AML-193 (cell line): ENCODE data around the gene LMCD1.

ENCODE experiments used
- DNase-seq, 2 experiments: peaks; one replicate each; lab custom pipeline; 2025; lab: John Stamatoyannopoulos, UW

LMCD1 gene

DNA sequence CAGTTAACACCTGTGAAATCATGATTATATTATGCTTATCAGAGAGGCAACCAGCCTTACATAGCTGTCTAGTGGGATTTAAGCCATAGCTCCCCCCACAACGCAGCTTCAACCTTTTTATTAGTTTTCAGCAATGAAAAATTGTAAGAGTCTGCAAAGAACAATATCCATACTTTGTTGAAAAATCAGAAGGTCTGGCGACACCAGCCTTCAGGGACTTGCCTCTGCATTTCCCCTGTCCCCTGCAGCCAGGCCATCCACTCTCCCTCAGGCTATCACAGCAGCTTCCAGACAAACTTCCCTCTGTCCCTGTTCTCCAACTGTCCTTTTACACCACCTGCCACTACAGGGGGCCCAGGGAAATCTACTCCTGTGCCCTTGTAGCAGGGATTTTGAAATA is 83.0 kb downstream of the LMCD1 start:
- no peak for DNase-seq

DNA sequence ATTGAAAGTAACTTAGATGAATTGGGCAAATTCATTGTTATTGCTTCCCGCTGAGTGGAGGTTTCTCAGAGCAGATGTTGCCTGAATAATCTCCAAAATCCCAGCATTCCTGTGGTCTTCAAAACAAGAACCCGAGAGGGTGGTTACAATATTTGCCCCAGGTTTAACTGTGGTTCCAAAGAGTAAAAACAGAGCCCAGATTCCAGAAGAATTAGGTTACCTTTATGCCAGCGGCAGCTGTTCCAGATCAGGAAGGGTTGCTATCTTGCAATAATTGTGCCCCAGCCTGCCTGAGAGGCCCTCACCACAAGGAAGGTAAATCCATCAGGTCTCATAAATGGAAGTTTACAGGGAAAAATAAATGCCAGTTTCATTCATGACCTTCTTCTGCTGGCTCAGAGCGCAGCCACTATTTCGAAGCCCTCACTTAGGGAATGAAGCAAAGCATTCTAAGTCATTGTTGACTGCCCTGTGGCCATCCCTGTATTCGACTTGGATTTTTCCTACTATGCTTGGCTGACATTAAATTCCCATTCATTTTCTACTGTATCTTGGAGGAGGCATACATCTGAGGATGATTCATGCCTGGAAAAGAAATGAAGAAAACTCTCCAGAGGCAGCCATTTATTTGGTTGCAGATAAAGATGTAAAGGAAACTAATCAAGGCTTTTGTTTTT is 88.4 kb downstream of the LMCD1 start:
- no peak for DNase-seq

DNA sequence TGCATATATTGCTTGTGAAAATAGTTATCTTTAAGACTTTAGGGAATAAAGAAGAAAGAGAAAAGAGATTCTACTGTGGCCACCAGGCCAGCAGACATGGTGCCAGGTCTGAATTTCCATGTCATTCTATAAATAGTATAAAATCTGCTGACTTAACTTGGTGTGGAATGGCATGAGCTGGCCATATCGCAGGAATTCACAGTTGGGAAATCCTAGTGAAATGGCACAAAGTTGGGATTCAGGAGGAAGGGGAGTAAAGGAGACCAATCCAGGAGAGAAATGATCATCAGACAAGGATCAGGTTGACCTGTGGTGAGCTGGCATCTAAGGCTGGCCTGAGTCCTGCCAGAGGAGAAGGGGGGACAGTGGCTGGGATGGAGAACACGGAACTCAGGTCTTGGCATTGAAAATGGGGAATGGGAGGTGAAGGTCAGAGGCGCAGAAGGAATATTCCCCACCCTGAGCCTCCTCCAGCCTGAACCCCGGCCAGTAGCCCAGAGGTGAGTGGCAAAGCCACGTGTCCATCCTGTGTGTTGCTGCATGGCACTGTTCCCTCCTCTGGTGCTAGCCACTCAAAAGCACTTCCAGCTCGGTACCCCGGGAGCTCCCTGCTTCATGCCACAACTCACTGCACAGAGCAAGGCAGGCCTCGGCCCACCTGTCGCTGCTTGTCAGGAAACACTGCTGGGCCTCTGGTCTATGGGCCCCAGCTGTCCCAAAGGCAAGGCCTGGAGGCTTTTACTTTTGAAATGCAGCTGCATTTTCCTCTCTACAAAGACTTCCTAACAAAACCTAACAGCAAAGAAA is 91.6 kb downstream of the LMCD1 start:
- DNase-seq, result no peak

DNA sequence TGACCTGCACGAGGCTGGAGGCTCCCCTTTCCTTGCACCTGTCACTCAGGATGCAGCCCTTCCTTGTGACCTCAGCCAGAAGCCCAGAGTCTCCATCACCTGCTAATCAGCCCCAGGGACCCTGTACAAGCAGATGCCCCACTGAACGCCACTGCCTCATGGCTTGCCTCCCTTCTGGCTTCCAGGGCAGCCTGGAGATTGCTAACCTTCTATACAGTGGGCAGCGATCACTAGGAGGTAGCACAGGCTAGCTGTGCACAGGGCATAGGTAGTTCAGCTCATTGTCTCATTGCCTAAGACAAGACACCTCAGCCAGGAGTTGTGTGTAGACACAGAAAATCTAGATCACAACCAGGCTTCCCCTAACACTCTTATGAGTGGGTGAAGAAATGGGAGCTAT is 93.6 kb downstream of the LMCD1 start:
- no peak for DNase-seq

DNA sequence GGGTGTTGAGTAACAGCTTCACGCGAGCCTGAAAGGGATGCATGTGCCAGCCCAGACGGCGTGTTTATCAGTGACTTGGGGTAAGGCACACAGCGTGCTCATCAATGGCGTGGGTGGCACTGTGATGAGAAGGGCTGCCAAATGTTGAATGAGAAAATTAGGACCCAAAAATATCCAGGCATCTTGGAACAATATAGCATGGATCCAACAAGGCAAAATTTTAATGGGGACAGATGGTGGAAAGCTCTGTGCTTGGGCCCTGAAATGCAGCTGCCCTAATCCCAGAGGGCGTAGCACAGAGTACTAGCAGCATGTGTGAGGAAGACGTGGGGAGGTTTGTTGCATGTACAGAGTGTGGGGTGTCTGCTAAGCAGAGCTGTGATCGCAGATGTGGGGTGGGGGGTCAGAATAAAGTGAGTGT is 94.1 kb downstream of the LMCD1 start:
- DNase-seq, result no peak

DNA sequence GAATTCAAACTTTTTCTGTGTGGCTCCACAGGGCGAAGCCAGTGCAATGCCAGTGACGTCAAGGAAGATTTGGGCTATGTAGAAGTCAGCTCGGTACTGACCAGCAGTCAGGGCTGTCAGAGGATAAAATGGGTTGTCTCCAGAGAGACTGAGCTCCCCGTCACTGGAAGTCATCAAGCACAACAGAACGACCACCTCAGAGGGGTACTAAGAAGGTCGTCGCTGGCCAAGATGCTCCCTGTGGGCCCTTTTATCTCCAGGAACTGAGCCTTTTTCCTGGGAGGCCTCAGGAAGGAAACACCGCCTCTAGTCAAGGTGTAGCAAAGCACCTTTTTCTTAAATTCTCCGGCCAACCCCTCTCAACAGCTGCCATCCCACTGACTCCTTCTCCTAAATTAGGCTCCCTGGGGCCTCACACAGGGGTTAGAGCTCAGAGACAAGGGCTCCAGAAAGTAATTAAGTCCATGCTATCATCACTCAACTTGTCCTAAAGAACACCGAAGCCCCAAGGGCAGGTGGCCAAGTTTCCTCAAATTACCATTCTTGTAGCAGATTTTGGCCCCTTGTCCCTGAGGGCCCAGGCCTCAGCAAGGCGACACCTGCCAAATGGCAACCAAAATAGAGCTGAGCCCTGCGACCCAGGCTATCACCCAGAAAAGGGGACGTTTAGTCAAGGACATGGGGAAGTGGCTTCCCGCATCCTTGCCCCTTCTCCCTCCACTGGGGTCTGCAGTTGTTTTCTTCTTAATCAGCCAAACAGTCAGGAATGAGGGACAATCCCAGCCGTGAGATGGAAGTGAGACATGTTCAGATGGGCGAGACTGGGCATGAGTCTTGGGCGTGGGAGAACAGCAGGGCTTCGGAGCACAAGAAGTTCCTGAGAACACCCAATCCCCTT is 94.9 kb downstream of the LMCD1 start:
- no peak for DNase-seq

DNA sequence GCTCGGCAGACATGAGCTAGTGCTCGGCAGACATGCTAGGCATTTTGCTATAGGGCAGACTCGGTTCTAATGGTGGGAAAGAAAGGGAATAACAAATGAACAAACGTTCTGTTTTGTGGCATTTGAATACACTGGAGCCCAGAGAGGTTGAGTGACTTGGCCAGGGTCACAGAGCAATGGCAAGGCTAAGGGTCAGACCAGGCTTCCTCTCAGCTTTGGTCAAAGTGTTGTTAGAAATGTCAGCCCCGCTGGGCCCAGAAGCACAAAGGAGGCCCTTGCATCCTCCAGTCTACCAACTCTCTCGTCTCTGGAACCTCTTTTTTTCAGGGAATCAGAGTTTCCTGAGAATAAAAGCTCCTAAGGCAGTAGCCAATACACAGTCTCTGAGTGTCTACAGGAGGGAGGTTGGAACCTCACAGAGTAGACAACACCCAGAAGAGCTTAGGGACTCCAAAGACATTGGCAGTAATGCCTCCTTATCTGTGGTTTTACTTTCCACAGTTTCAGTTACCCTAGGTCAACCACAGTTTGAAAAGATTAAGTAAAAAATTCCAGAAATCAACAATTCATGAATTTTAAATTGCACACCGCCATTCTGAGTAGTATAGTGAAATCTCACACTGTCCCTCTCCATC is 95.7 kb downstream of the LMCD1 start:
- DNase-seq, result no peak

DNA sequence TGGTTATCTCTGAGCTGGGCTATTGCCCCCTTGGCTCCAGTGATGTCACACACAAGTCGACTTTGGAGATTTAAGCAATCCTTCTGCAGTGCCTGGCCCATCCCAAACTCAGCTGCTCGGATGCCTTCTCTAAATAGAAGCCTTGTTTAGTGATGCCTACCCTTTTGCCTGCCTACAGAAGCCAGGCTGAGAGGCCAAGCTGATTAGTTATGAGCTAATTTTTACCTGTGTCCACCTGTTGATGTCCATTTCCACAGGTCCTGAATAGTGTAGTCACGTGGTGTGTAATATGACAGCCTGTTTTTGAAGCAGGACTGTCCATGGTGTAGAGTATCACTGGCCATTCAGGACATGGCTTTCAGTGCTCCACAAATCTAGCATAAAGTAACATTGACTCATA is 97.5 kb downstream of the LMCD1 start:
- no peak for DNase-seq

DNA sequence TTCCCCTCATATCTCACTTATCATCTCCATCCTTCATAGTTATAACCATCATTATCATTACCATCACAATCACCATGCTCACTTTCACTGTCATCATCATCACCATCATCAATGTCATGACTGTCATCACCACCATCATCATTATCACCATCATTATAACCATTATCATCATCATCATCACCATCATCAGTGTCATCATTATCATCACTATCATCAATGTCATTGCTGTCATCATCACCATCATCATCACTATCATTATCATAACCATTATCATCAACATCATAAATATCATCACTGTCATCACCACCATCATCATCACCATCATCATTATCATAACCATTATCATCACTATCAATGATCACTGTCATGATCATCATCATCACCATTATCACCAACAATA is 98.8 kb downstream of the LMCD1 start:
- DNase-seq, result no peak

DNA sequence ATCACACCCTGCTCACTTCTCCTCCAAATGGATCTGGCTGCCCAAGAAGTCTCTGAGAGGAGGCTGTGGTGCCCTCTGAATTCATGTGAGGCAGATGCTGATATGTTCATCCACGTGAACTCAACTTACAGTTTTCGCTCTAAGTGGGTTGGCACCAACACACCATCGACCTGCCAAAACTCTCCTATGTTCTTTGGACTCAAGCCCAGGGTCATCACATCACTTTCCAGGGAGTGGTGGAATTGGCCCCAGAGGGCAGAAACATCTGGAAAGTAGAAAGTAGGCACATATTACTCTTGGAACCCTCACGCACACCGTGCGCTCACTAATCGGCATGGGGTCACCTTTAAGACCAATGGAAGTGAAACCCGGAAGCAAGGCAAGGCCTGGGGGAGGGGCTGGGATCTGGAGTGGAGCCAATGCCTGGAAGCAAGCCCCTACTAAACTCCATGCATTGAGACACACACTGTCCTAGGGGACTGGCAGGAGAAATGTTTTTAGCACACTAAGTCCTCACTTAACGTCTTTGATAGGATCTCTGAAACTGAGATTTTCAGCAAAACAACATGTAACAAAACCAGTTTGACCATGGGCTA is 101.6 kb downstream of the LMCD1 start:
- no peak for DNase-seq

DNA sequence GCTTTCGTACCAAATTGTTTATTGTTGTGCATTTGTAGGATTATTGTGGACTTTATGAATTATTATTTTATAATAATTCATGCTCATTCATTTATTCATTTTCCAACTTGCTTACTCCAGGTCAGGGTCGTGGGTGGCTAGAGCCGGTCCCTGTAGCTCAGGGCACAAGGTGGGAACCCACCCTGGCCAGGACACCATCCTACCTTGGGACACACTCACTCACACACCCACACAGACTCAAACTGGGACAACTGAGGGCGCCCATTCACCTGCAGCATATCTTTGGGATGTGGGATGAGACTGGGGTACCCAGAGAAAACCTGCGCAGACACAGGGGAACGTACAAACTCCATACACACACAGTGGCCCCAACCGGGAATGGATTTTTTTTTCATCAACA is 102.4 kb downstream of the LMCD1 start:
- DNase-seq, result no peak

DNA sequence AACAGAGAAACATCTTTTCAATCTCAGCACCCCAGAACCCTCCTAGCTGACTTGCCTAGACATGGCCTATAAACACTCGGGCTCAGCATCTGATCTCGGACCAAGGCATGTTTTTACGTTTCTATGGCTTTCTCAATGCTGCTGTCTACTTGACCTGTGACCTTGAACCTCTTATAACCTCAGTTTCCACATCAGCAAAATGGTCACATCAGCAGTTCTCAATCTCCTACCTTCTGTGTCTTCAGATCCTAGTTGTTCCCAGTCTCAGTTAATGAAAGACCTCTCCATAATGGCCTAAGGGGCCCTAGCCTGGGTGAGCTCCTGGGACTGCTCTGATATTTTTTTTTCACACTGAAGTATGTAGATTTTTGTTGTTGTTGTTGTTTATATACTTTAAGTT is 103.4 kb downstream of the LMCD1 start:
- no peak for DNase-seq

DNA sequence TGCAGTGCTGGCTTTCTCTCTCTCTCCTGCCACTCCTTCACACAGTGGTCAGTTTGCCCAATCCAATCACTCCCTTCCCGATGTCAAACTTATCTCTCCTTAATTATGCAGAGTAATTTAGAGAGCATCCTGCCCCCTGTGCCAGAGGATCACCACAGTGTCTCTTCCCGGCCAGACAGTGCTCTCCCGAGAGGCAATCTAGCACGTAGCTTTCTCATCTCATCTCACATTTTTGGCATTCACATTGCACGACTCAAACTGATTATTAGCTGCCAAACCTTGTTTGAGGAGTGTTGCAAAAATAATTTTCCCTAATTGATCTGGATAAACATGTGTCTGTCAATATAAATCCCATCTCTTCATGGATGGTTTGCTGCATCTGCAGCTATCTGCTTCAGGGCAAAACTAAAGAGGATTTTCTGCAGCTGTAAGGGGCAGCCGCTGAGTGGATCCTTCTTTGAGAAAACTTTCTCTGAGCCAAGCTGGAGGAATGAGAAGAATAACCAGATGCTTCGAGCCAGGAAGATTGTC is 105.1 kb downstream of the LMCD1 start:
- no peak for DNase-seq

DNA sequence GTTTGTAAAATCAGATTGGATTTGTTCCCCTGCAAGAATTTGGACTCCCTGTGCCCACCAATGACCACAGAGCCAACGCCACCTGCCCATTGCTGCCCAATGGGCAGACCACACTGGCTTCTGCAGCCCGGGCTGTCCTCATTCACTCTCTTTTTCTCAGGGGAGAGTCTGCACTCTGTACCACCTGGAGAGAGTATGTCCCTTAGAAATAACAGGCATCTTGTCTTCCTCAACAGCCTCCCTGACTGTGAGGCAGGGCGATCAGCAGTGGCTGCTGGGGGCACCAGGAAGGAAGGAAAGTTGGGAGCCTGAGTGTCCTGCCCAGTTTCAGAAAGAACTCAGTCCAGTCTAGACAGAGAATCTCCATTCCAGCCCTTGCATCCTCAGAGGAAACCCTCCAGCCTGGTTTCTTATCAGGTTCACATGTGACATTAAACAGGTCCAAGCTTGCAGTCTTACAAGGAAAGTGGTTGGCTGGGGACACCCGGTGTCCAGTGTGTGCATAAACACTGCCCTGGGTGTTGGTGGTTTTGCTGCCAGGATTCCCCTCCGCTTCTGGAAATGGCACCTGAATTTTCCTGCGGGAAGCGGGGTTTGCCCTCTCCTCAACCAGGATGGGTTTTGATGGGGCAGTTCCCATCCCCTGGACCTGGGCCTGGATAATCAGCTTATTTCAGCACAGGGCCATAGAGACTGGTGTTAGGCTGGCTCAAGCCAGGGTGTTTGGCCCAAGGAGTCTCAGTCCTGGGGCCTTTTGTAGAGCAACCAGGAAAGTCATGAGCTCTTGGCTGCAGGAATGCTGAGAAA is 105.8 kb downstream of the LMCD1 start:
- peak in 1 of 2 experiments; percentile 12 for DNase-seq

DNA sequence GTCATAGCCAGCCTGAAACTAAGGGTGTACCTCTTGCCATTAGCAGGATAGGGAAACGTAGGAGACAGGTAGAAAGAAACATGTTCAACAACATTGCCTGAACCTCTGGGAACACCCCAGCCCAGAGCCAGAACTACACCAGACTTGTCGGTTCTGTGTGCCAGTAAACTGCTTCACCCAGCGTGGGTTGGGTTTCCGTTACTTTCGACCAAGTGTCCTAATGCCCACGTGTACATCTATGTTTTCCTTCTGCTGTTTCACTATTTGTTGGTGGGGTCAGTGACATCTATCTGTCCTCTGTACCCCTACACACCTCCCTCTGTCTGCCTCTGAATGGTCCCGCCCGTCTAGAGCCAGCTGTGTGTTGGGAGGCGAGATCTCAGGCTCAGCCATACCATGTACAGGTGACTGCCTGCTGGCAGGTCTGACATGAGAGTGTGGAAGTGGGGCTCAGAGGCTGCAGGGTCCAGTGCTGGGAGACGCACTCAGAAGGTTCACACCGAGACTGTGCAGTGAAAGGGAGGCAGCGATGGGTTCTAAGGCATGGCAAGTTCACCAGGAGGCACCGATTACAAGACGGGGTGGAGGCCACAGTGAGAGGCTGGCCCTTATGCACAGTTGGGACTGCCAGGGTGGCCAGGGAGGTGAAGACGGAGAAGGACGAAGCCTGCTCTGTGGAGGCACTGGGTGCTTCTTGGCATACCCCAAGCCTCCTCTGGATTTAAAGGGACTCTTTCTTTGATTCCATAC is 106.6 kb downstream of the LMCD1 start:
- no peak for DNase-seq

DNA sequence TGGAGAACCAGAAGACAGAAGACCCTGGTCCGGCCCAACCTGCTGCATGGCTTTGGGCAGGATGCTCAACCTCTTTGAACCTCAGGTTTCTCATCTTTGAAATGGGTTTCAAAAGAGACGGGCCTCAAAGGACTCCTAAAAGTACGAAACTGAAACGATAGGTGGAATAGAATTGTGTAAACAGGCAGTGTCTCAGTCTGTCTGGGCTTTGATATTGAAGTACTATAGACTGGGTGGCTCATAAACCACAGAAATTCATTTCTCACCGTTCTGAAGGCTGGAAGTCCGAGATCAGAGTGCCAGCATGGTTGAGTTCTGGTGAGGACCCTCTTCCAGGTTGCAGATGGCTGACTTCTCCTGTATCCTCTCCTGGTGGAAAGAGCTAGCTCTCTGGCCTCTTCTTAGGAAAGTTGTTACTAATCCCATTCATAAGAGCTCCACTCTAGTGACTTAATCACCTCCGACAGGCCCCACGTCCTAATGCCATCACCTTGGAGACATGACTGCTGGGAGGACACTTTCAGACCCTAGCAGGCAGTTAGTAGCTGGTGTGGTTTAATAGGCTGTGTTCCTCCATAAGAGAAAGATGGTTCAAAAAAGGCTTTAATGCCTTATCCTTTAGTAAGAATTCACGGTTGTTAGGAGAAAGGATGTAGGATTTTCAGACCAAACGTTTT is 107.3 kb downstream of the LMCD1 start:
- no peak for DNase-seq

DNA sequence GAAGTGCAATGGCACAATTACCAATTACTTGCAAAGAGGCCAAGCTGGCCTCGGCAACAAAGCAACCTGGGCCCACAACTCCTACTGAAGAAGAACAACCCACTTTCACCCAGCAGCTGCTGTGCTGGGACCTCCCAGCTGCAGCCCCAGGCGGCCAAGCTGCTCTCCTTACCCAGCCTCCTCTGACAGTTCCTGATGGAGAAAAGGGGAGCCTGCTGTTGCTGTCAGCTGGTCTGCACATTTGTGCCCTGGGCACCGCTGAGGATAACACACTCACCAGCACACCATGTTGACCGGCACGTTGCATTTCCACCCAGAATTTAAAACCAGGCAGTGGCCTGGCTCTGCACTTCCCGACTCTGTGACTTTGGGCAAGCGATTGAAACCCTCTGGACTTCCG is 109.3 kb downstream of the LMCD1 start:
- no peak for DNase-seq

DNA sequence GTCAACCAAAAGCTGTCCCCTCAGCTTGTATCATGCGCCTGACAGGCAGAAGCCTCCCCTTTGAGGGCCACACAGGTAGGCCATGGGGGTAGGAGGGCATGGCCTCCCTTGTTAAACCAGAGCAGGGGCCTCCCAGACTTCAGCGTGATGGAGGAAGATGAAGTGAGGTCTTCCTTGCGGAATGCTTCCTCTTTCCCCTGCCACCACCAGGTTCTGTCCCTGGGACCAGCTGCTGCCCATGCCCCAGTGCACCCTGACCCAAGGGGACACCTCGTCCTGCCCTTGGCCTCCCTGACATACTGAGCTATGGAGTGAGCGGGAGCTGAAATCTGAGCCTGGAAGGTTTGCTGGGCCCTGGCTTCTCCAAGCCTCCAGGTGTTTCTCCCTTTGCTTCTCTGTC is 116.3 kb downstream of the LMCD1 start:
- no peak for DNase-seq

DNA sequence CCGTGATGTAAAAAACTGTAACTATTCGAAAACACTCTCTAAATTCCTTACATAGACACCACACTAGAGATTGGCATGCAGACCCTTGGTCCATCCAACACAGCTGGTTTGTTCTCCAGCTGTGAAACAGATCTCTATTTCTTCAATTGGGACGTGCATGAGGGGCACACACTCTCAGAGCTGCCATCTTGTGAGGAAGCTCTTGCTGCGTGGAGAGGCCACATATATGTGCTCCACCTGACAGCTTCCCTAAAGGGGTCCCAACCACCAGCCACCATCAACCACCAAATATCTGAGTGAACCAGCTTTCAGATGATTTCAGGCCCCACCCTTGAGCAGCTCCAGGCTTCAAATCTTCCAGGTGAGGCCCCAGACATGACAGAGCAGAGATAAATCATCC is 117.3 kb downstream of the LMCD1 start:
- DNase-seq, result no peak
